22Rv1 (cell line): Measurements from ENCODE around the gene DMRTB1.

ENCODE experiments used
- CTCF ChIP-seq: fragments of 450-650 bp; IDR thresholded peaks from 2 replicates; pipeline ENCODE4 v1.5.1; 2017; ENCODE audit warnings: mild to moderate bottlenecking
- ZFX ChIP-seq: fragments of 450-650 bp; IDR thresholded peaks from 2 replicates; pipeline ENCODE4 v1.6.1; 2017; ENCODE audit warnings: antibody characterized with exemption, borderline replicate concordance

GRCh38 chr1:53471000-53471399 is 11.8 kb downstream of the DMRTB1 start:
- no peak for TF ChIP-seq CTCF
- no peak for TF ChIP-seq ZFX
